Dermis microvascular lymphatic vessel endothelial cell (primary cell): ENCODE results near the gene ACAD10. TPM values are rescaled to one million over a fixed set of nuclear protein-coding genes. Genes with fewer than 3 reads are reported as not detected.

Experiments used
- total RNA-seq: library from RNA; depleted of rRNA; stranded (reverse); fragments of >200 nt; gene quantifications from 2 replicates; pipeline ENCODE4 v1.2.1, GENCODE V29; 2014

Gene ACAD10
- total RNA-seq, 1 donor from 2014 or later = 7.6 TPM

Other genes with a start within 250 kb of the ACAD10 start
- 10.9 and 19.1 TPM in 2 replicates for gene ATXN2, start 86.7 kb upstream of the ACAD10 start, total RNA-seq
- gene BRAP, start 97 bp upstream of the ACAD10 start, total RNA-seq = 12.6 and 16.9 TPM in 2 replicates
- 40.6 and 62.2 TPM in 2 replicates for gene ALDH2, start 80.9 kb downstream of the ACAD10 start, total RNA-seq
- 17.8 and 21.9 TPM in 2 replicates for gene MAPKAPK5, start 156.2 kb downstream of the ACAD10 start, total RNA-seq